Measurements from ENCODE around the gene CD55. TPM values are rescaled to one million over a fixed set of nuclear protein-coding genes. Genes with fewer than 3 reads are reported as not detected.

Gene CD55
- total RNA-seq, 1 experiment from 2014 or later = 108 TPM

GRCh38 chr1:207288315-207288714 is 33.2 kb upstream of the CD55 start:
- no peaks in the 10 kb centered on the region for H3K9me2 ChIP-seq (replicated peaks; ENCODE audit: low read length)
- no peaks in the 10 kb centered on the region for H4K20me1 ChIP-seq (ENCODE audit: low read length)
- no TSS peak for BruUV-seq (replicated peaks)
- H3K4me2 ChIP-seq (ENCODE audit: low read length) = no peak overlapping the region
- no peak overlapping the region for H3K27ac ChIP-seq (ENCODE audit: low read length)
- DNase-seq = no peak
- intact Hi-C loops (cut with micrococcal nuclease) = no loop called here
- no peaks in the 10 kb centered on the region for H3F3A ChIP-seq (ENCODE audit: low read length, unreplicated experiment)
- no peak for ATAC-seq
- no peaks in the 10 kb centered on the region for H3K36me3 ChIP-seq (ENCODE audit: low read depth, low read length)
- no peaks in the 10 kb centered on the region for H3K79me2 ChIP-seq (ENCODE audit: low read length)
- peaks cover under 1% of the 10 kb centered on the region; the same call in 1 of the 2 replicates for H3K4me1 ChIP-seq (ENCODE audit: insufficient read depth, low read length)
- no peak overlapping the region for H3K9ac ChIP-seq (ENCODE audit: low read length)
- ChIA-PET CTCF (no interaction called here), POLR2A (ENCODE audit: unreplicated experiment) (no interaction called here)
- TF ChIP-seq EZH2phosphoT487 (IDR thresholded peaks at IDR 0.05; ENCODE audit: borderline replicate concordance, low read length) (no peak), CTCF (conservative IDR thresholded peaks at IDR 0.05; ENCODE audit: low read depth, low read length) (no peak), EZH2 (IDR thresholded peaks at IDR 0.05; ENCODE audit: low read length, unreplicated experiment) (no peak)
- H2AFZ ChIP-seq (ENCODE audit: low read length) = no peak overlapping the region
- H3K9me3 ChIP-seq (ENCODE audit: low read length) = no peaks in the 10 kb centered on the region
- H3K4me3 ChIP-seq (ENCODE audit: low read length) = no peak overlapping the region
- H3K27me3 ChIP-seq (ENCODE audit: low read length) = no peaks in the 10 kb centered on the region

GRCh38 chr1:207289756-207290155 is 31.7 kb upstream of the CD55 start:
- Histone ChIP-seq H3K9me3 (ENCODE audit: low read length) (no peaks in the 10 kb centered on the region), H3K36me3 (ENCODE audit: low read depth, low read length) (no peaks in the 10 kb centered on the region), H3K9ac (ENCODE audit: low read length) (no peak overlapping the region), H3K27ac (ENCODE audit: low read length) (no peak overlapping the region), H3K4me3 (ENCODE audit: low read length) (no peak overlapping the region), H3K79me2 (ENCODE audit: low read length) (no peaks in the 10 kb centered on the region), H2AFZ (ENCODE audit: low read length) (no peak overlapping the region), H4K20me1 (ENCODE audit: low read length) (no peaks in the 10 kb centered on the region), H3F3A (ENCODE audit: low read length, unreplicated experiment) (no peaks in the 10 kb centered on the region), H3K4me1 (ENCODE audit: insufficient read depth, low read length) (no peaks in the 10 kb centered on the region), H3K9me2 (replicated peaks; ENCODE audit: low read length) (no peaks in the 10 kb centered on the region), H3K4me2 (ENCODE audit: low read length) (no peak overlapping the region), H3K27me3 (ENCODE audit: low read length) (no peaks in the 10 kb centered on the region)
- BruUV-seq (replicated peaks) = no TSS peak
- ATAC-seq (no peak), DNase-seq (no peak)
- ChIA-PET CTCF (no interaction called here), POLR2A (ENCODE audit: unreplicated experiment) (no interaction called here)
- TF ChIP-seq EZH2 (IDR thresholded peaks at IDR 0.05; ENCODE audit: low read length, unreplicated experiment) = no peak
- no peak for TF ChIP-seq CTCF (conservative IDR thresholded peaks at IDR 0.05; ENCODE audit: low read depth, low read length)
- TF ChIP-seq EZH2phosphoT487 (IDR thresholded peaks at IDR 0.05; ENCODE audit: borderline replicate concordance, low read length) = no peak
- intact Hi-C loops (cut with micrococcal nuclease) = no loop called here

GRCh38 chr1:207291723-207292122 is 29.8 kb upstream of the CD55 start:
- Histone ChIP-seq H3K4me2 (ENCODE audit: low read length) (no peak overlapping the region), H3K9me3 (ENCODE audit: low read length) (no peaks in the 10 kb centered on the region), H3K4me1 (ENCODE audit: insufficient read depth, low read length) (no peaks in the 10 kb centered on the region), H3K79me2 (ENCODE audit: low read length) (no peaks in the 10 kb centered on the region), H3K9me2 (replicated peaks; ENCODE audit: low read length) (no peaks in the 10 kb centered on the region), H3F3A (ENCODE audit: low read length, unreplicated experiment) (no peaks in the 10 kb centered on the region), H3K36me3 (ENCODE audit: low read depth, low read length) (no peaks in the 10 kb centered on the region), H4K20me1 (ENCODE audit: low read length) (no peaks in the 10 kb centered on the region), H2AFZ (ENCODE audit: low read length) (no peak overlapping the region), H3K27ac (ENCODE audit: low read length) (no peak overlapping the region), H3K4me3 (ENCODE audit: low read length) (no peak overlapping the region), H3K27me3 (ENCODE audit: low read length) (no peaks in the 10 kb centered on the region), H3K9ac (ENCODE audit: low read length) (no peak overlapping the region)
- no peak for ATAC-seq
- DNase-seq = no peak
- no TSS peak for BruUV-seq (replicated peaks)
- POLR2A ChIA-PET (ENCODE audit: unreplicated experiment) = no interaction called here
- TF ChIP-seq EZH2 (IDR thresholded peaks at IDR 0.05; ENCODE audit: low read length, unreplicated experiment) = no peak
- no peak for TF ChIP-seq EZH2phosphoT487 (IDR thresholded peaks at IDR 0.05; ENCODE audit: borderline replicate concordance, low read length)
- no peak for TF ChIP-seq CTCF (conservative IDR thresholded peaks at IDR 0.05; ENCODE audit: low read depth, low read length)
- intact Hi-C loops (cut with micrococcal nuclease) = no loop called here
- CTCF ChIA-PET = no interaction called here

Data from PC-3 (cell line).